HG02588 (cell line): ENCODE data around the gene NANS.
"Not testable (repeated sequence)": the region's sequence is repeated elsewhere in the genome, so short reads cannot be mapped to it uniquely, and the experiment has no call there.

Experiments
- ATAC-seq: cut with Tn5 transposase; IDR thresholded peaks from one replicate; pipeline ENCODE4 v1.9.1; 2021; ENCODE audit warnings: mild to moderate bottlenecking, moderate library complexity; ENCODE audit not compliant: unreplicated experiment

The NANS gene

GRCh38 chr9:98056269-98057137, at the start of gene NANS:
Gene NANS (plus strand): TSS chr9:98056732. CDS start chr9:98056809, 77 bp downstream.
- ATAC-seq: peak; percentile 95

- no peak for ATAC-seq
Observed at GRCh38 chr9:98007251-98007928, 49.1 kb upstream of the NANS start.

- ATAC-seq: no peak
Observed at GRCh38 chr9:98008764-98009163, 47.8 kb upstream of the NANS start.

- no peak for ATAC-seq
Observed at GRCh38 chr9:98009437-98009836, 47.1 kb upstream of the NANS start.

- no peak for ATAC-seq
Observed at GRCh38 chr9:98009936-98010335, 46.6 kb upstream of the NANS start.

GRCh38 chr9:98010445-98010844, 46.1 kb upstream of the NANS start:
- ATAC-seq: peak; percentile 94

GRCh38 chr9:98011122-98011521, 45.4 kb upstream of the NANS start:
- no peak for ATAC-seq

GRCh38 chr9:98016137-98016680, 40.3 kb upstream of the NANS start:
- no peak for ATAC-seq

- ATAC-seq: no peak
Observed at GRCh38 chr9:98017306-98017705, 39.2 kb upstream of the NANS start.

GRCh38 chr9:98018347-98018746, 38.2 kb upstream of the NANS start:
- ATAC-seq: no peak

- no peak for ATAC-seq
Observed at GRCh38 chr9:98019098-98019497, 37.4 kb upstream of the NANS start.

- not testable (repeated sequence) for ATAC-seq
Observed at GRCh38 chr9:98019869-98020268, 36.7 kb upstream of the NANS start.

- no peak for ATAC-seq
Observed at GRCh38 chr9:98020476-98021145, 35.9 kb upstream of the NANS start.

- ATAC-seq: no peak
Observed at GRCh38 chr9:98021306-98022040, 35.1 kb upstream of the NANS start.

- no peak for ATAC-seq
Observed at GRCh38 chr9:98022447-98022846, 34.1 kb upstream of the NANS start.

GRCh38 chr9:98024702-98025101, 31.8 kb upstream of the NANS start:
- no peak for ATAC-seq

GRCh38 chr9:98031169-98031568, 25.4 kb upstream of the NANS start:
- no peak for ATAC-seq

GRCh38 chr9:98031935-98032334, 24.6 kb upstream of the NANS start:
- no peak for ATAC-seq

- ATAC-seq: peak; percentile 48
Observed at GRCh38 chr9:98034593-98035546, 21.7 kb upstream of the NANS start.

- ATAC-seq: no peak
Observed at GRCh38 chr9:98037357-98037756, 19.2 kb upstream of the NANS start.
